NT2/D1 (cell line): ENCODE measurements around the gene VPS72.

Experiments used
- SUZ12 ChIP-seq: IDR thresholded peaks from 2 replicates; pipeline ENCODE4 v1.6.1; 2011; ENCODE audit not compliant: insufficient read length, insufficient read depth; ENCODE audit errors: extremely low read depth
- YY1 ChIP-seq: IDR thresholded peaks from 2 replicates; pipeline ENCODE4 v1.6.1; 2011; ENCODE audit not compliant: insufficient read length, insufficient read depth
- ZNF274 ChIP-seq: IDR thresholded peaks from 2 replicates; pipeline ENCODE4 v1.6.1; 2011; ENCODE audit warnings: mild to moderate bottlenecking, low read depth, low read length

DNA sequence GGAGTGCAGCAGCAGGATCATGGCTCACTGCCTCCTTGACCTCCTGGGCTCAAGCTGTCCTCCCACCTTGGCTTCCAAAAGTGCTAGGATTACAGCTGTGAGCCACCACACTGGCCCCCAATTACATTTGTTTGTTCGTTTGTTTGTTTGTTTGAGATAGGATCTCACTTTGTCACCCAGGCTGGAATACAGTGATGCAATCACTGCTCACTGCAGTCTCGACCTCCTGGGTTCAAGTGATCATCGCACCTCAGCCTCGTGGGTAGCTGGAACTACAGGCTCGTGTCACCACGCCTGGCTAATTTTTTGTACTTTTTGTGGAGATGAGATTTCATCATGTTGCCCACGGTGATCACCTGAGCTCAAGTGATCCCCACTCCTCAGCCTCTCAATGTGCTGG is 2.0 kb upstream of the VPS72 start:
- TF ChIP-seq SUZ12: no peak
- TF ChIP-seq ZNF274: no peak
- no peak for TF ChIP-seq YY1
